DOHH2 (cell line): ENCODE data around the gene SAT1.

ENCODE experiments used
- H3F3A ChIP-seq: fragments of 200-600 bp; sonication (generic), shearing (Covaris generic); 2 replicates; pipeline ENCODE4 v1.6.0; 2016; ENCODE audit warnings: antibody characterized with exemption, mild to moderate bottlenecking; ENCODE audit not compliant: control insufficient read depth, insufficient read depth
- H3K27ac ChIP-seq: fragments of 200-600 bp; sonication (generic); 2 replicates; pipeline ENCODE4 v1.5.1; 2014; ENCODE audit warnings: low read depth, mild to moderate bottlenecking, low read length, moderate library complexity
- H3K27me3 ChIP-seq: fragments of 200-600 bp; sonication (generic); 2 replicates; pipeline ENCODE4 v1.6.1; 2014; ENCODE audit warnings: mild to moderate bottlenecking, low read length, mixed read lengths; ENCODE audit not compliant: control insufficient read depth
- H3K36me3 ChIP-seq: fragments of 200-600 bp; sonication (generic); 2 replicates; pipeline ENCODE4 v1.6.1; 2014; ENCODE audit warnings: mild to moderate bottlenecking, low read length, moderate library complexity, mixed read lengths; ENCODE audit not compliant: control insufficient read depth
- H3K4me1 ChIP-seq: fragments of 200-600 bp; sonication (generic); 2 replicates; pipeline ENCODE4 v1.6.1; 2014; ENCODE audit warnings: mild to moderate bottlenecking, low read length, mixed read lengths; ENCODE audit not compliant: control insufficient read depth
- H3K4me2 ChIP-seq: fragments of 200-600 bp; sonication (generic); 2 replicates; pipeline ENCODE4 v1.6.0; 2014; ENCODE audit warnings: mild to moderate bottlenecking, low read length, moderate library complexity
- H3K4me3 ChIP-seq: fragments of 200-600 bp; sonication (generic); 2 replicates; pipeline ENCODE4 v1.5.1; 2014; ENCODE audit warnings: mild to moderate bottlenecking, low read length, mixed read lengths
- H3K79me2 ChIP-seq: fragments of 200-600 bp; sonication (generic); 2 replicates; pipeline ENCODE4 v1.6.1; 2014; ENCODE audit warnings: mild to moderate bottlenecking, low read length, mixed read lengths; ENCODE audit not compliant: control insufficient read depth
- H3K9me2 ChIP-seq: fragments of 200-600 bp; sonication (generic); replicated peaks from 2 replicates; pipeline ENCODE4 v1.6.1; 2014; ENCODE audit warnings: mild to moderate bottlenecking, low read length, mixed read lengths; ENCODE audit not compliant: control insufficient read depth
- H3K9me3 ChIP-seq: fragments of 200-600 bp; sonication (generic); 2 replicates; pipeline ENCODE4 v1.6.1; 2014; ENCODE audit warnings: antibody characterized with exemption, low read length, mixed read lengths; ENCODE audit not compliant: control insufficient read depth, insufficient read depth
- H4K20me1 ChIP-seq: fragments of 200-600 bp; sonication (generic); 2 replicates; pipeline ENCODE4 v1.6.0; 2014; ENCODE audit warnings: low read depth, mild to moderate bottlenecking, antibody characterized with exemption, low read length, moderate library complexity; ENCODE audit not compliant: control insufficient read depth, insufficient read depth
- CTCF ChIP-seq: fragments of 200-600 bp; sonication (generic); IDR thresholded peaks from one replicate; pipeline ENCODE4 v1.5.1; 2014; ENCODE audit warnings: antibody characterized with exemption, mild to moderate bottlenecking, low read depth, low read length; ENCODE audit not compliant: poor library complexity, severe bottlenecking
- EZH2phosphoT487 ChIP-seq: fragments of 200-600 bp; sonication (generic); IDR thresholded peaks from 2 replicates; pipeline ENCODE4 v1.6.1; 2017; ENCODE audit warnings: borderline replicate concordance, mild to moderate bottlenecking, antibody characterized with exemption, low read length, moderate library complexity, mixed read lengths

SAT1 gene

GRCh38 chrX:23822397-23822796 lies 39.4 kb downstream of the SAT1 start:
- Histone ChIP-seq H3F3A (no peaks in the 10 kb centered on the region), H4K20me1 (no peaks in the 10 kb centered on the region), H3K4me3 (no peak overlapping the region), H3K9me2 (no peaks in the 10 kb centered on the region), H3K4me2 (no peak overlapping the region), H3K27me3 (no peaks in the 10 kb centered on the region), H3K79me2 (no peaks in the 10 kb centered on the region), H3K36me3 (no peaks in the 10 kb centered on the region), H3K27ac (no peak overlapping the region), H3K4me1 (peaks cover 6% of the 10 kb centered on the region), H3K9me3 (no peaks in the 10 kb centered on the region)
- TF ChIP-seq EZH2phosphoT487 (no peak), CTCF (no peak)

DNA sequence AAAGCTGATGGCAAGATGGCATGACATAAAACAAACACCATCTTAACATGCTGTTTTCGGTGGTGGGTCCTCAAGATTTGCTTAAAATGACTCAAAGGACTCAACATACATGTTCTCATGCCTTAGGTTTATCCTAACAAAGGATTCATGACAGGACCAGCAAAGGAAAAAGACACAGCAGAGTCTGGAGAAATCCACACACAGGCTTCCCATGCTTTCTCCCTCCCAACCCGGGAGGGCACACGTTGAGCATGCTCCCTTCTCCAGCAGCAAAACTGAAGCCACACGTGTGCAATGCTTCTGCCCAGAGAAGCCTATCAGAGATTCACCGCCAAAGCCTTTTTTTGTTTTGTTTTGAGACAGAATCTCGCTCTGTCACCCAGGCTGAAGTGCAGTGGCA lies 39.9 kb downstream of the SAT1 start:
- Histone ChIP-seq H3K36me3 (no peaks in the 10 kb centered on the region), H3K27ac (no peak overlapping the region), H3K9me2 (no peaks in the 10 kb centered on the region), H3K27me3 (no peaks in the 10 kb centered on the region), H3K4me1 (peaks cover 1% of the 10 kb centered on the region), H3K4me3 (no peak overlapping the region), H3K9me3 (no peaks in the 10 kb centered on the region), H3K4me2 (no peak overlapping the region), H3F3A (no peaks in the 10 kb centered on the region), H3K79me2 (no peaks in the 10 kb centered on the region), H4K20me1 (no peaks in the 10 kb centered on the region)
- TF ChIP-seq EZH2phosphoT487 (no peak), CTCF (no peak)

- no peaks in the 10 kb centered on the region for H3K4me1 ChIP-seq
- no peaks in the 10 kb centered on the region for H3K36me3 ChIP-seq
- no peak overlapping the region for H3K4me2 ChIP-seq
- H3K79me2 ChIP-seq = no peaks in the 10 kb centered on the region
- H4K20me1 ChIP-seq = no peaks in the 10 kb centered on the region
- no peak overlapping the region for H3K4me3 ChIP-seq
- no peaks in the 10 kb centered on the region for H3K9me3 ChIP-seq
- no peak overlapping the region for H3K27ac ChIP-seq
- H3F3A ChIP-seq = no peaks in the 10 kb centered on the region
- no peak for TF ChIP-seq CTCF
- TF ChIP-seq EZH2phosphoT487 = no peak
- no peaks in the 10 kb centered on the region for H3K9me2 ChIP-seq
- no peaks in the 10 kb centered on the region for H3K27me3 ChIP-seq
These were observed 42.7 kb downstream of the SAT1 start for GRCh38 chrX:23825675-23826074.

DNA sequence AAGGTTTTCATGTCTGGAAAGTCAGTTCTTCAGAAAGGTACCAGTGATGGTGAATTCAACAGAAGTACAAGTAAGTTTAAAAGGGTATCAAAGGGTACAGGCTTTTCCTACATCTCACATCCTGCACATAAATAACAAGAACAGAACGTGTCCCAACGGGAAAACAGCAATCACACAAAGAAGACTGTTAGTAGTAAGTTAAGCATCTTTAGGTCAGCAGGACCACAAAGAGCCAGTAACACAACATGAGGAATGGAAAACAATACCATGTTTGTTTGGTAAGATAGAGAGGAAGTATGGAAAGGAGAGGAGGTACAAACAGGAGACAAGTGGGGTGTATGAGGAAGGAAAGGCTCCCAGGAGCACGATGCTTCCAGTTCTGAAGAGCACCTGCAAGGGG lies 43.2 kb downstream of the SAT1 start:
- TF ChIP-seq CTCF = no peak
- no peak for TF ChIP-seq EZH2phosphoT487
- Histone ChIP-seq H3K9me3 (no peaks in the 10 kb centered on the region), H3K27me3 (no peaks in the 10 kb centered on the region), H3K27ac (no peak overlapping the region), H3K36me3 (no peaks in the 10 kb centered on the region), H3K4me3 (no peak overlapping the region), H3K9me2 (no peaks in the 10 kb centered on the region), H4K20me1 (no peaks in the 10 kb centered on the region), H3F3A (no peaks in the 10 kb centered on the region), H3K4me1 (no peaks in the 10 kb centered on the region), H3K79me2 (no peaks in the 10 kb centered on the region), H3K4me2 (no peak overlapping the region)
